H1 (cell line): ENCODE measurements around the gene SAP30L. TPM values are rescaled to one million over a fixed set of nuclear protein-coding genes. Genes with fewer than 3 reads are reported as not detected.

Experiments
- CTCF ChIA-PET: fragments of 300-600 bp; sonication (Branson Sonifier 250); formaldehyde crosslinking; loops from one replicate; lab custom pipeline; 2021; ENCODE audit not compliant: partially characterized antibody; lab: Charles Lee
- POLR2A ChIA-PET: fragments of 300-600 bp; sonication (Branson Sonifier 250); formaldehyde crosslinking; loops from one replicate; lab custom pipeline; 2021; ENCODE audit warnings: inconsistent platforms; ENCODE audit not compliant: partially characterized antibody; lab: Charles Lee
- DNase-seq, 2 experiments: peaks; one replicate each; pipeline versions ENCODE4 v3.0.0 to v3.0.0-alpha.2; 2010 to 2022; ENCODE audit warnings: low spot score in 2 of 2, low read depth in 1 of 2, mixed read lengths in 1 of 2
- FAIRE-seq: peaks from 2 replicates; lab custom pipeline; 2011; peaks lifted over from hg19 to GRCh38; lab: Jason Lieb, UNC
- H2AFZ ChIP-seq: 2 replicates; pipeline ENCODE4 v1.8.1; 2012; ENCODE audit warnings: low read length, inconsistent platforms
- H2AK5ac ChIP-seq: 2 replicates; pipeline ENCODE4 v1.6.1; 2013; ENCODE audit warnings: low read depth, low read length
- H2BK120ac ChIP-seq: replicated peaks from 2 replicates; pipeline ENCODE3; 2013; ENCODE audit warnings: low read depth, low read length, inconsistent platforms
- H2BK12ac ChIP-seq: 2 replicates; pipeline ENCODE4 v1.6.1; 2013; ENCODE audit warnings: low read depth, low read length
- H2BK15ac ChIP-seq: 2 replicates; pipeline ENCODE4 v1.6.1; 2013; ENCODE audit warnings: low read length
- H2BK20ac ChIP-seq: 2 replicates; pipeline ENCODE4 v1.6.1; 2013; ENCODE audit warnings: low read length
- H2BK5ac ChIP-seq: 2 replicates; pipeline ENCODE4 v1.6.1; 2013; ENCODE audit warnings: low read depth, low read length
- H3K14ac ChIP-seq: 2 replicates; pipeline ENCODE4 v1.6.1; 2013; ENCODE audit warnings: inconsistent platforms; ENCODE audit not compliant: insufficient read length
- H3K18ac ChIP-seq: 2 replicates; pipeline ENCODE4 v1.6.1; 2013; ENCODE audit warnings: low read length; ENCODE audit errors: extremely low read depth
- H3K23ac ChIP-seq: 2 replicates; pipeline ENCODE4 v1.6.1; 2013; ENCODE audit warnings: inconsistent platforms; ENCODE audit not compliant: insufficient read length
- H3K23me2 ChIP-seq: 2 replicates; pipeline ENCODE4 v1.6.1; 2013; ENCODE audit warnings: low read depth, low read length
- H3K27ac ChIP-seq: 2 replicates; pipeline ENCODE4 v1.6.1; 2011; ENCODE audit warnings: low read depth, low read length, inconsistent platforms
- H3K27me3 ChIP-seq, 4 experiments: replicated peaks in 1 of 4; 1 replicate in 1 of 4; 2 replicates in 3 of 4; pipeline versions ENCODE4 v1.6.1 to v1.8.1; 2011 to 2013; ENCODE audit warnings: low read length in 3 of 4, mild to moderate bottlenecking in 3 of 4, inconsistent platforms in 2 of 4, mixed read lengths in 2 of 4, moderate library complexity in 1 of 4; ENCODE audit not compliant: control insufficient read depth in 3 of 4, insufficient read depth in 3 of 4; ENCODE audit errors: extremely low read depth in 1 of 4
- H3K36me3 ChIP-seq, 4 experiments: 2 replicates each; pipeline versions ENCODE4 v1.6.1 to v1.8.1; 2011 to 2013; ENCODE audit warnings: mild to moderate bottlenecking in 4 of 4, low read length in 3 of 4, moderate library complexity in 2 of 4, control low read depth in 1 of 4, inconsistent platforms in 1 of 4; ENCODE audit not compliant: insufficient read depth in 4 of 4, control insufficient read depth in 2 of 4
- H3K4ac ChIP-seq: replicated peaks from 2 replicates; pipeline ENCODE3; 2013; ENCODE audit warnings: low read length, low read depth, mixed read lengths, inconsistent platforms; ENCODE audit not compliant: insufficient read length
- H3K4me1 ChIP-seq, 4 experiments: replicated peaks in 1 of 4; 1 replicate in 1 of 4; 2 replicates in 3 of 4; pipeline versions ENCODE4 v1.6.1 to v1.8.1; 2011 to 2013; ENCODE audit warnings: low read length in 3 of 4, inconsistent platforms in 2 of 4, mixed read lengths in 1 of 4; ENCODE audit not compliant: insufficient read depth in 4 of 4, control insufficient read depth in 3 of 4
- H3K4me2 ChIP-seq, 2 experiments: 2 replicates each; pipeline versions ENCODE4 v1.6.1 to v1.8.1; 2011 to 2013; ENCODE audit warnings: low read depth in 2 of 2, low read length in 2 of 2, control low read depth in 1 of 2, inconsistent platforms in 1 of 2, mild to moderate bottlenecking in 1 of 2; ENCODE audit not compliant: insufficient read depth in 1 of 2
- H3K4me3 ChIP-seq, 4 experiments: fragments of 200-600, 300-600 bp in 1 of 4; sonication (generic), shearing (Covaris generic), sonication (Bioruptor Twin) in 1 of 4; 2 replicates each; pipeline versions ENCODE4 v1.5.1 to v1.8.1; 2011 to 2016; ENCODE audit warnings: low read length in 4 of 4, low read depth in 3 of 4, control low read depth in 2 of 4, inconsistent platforms in 2 of 4, mild to moderate bottlenecking in 2 of 4, mixed read lengths in 1 of 4, moderate library complexity in 1 of 4; ENCODE audit not compliant: insufficient read depth in 2 of 4; ENCODE audit errors: extremely low read depth in 1 of 4
- H3K56ac ChIP-seq: replicated peaks from 2 replicates; pipeline ENCODE3; 2013; ENCODE audit warnings: low read depth, mild to moderate bottlenecking, mixed read lengths, low read length, inconsistent platforms; ENCODE audit not compliant: insufficient read length
- H3K79me1 ChIP-seq: 2 replicates; pipeline ENCODE4 v1.6.1; 2013; ENCODE audit warnings: low read depth, low read length, control low read depth
- H3K79me2 ChIP-seq, 2 experiments: 2 replicates each; pipeline versions ENCODE4 v1.6.1 to v1.8.1; 2012 to 2013; ENCODE audit warnings: low read length in 2 of 2, mild to moderate bottlenecking in 2 of 2, inconsistent platforms in 1 of 2; ENCODE audit not compliant: insufficient read depth in 2 of 2, control insufficient read depth in 1 of 2
- H3K9ac ChIP-seq, 4 experiments: replicated peaks in 1 of 4; 1 replicate in 1 of 4; 2 replicates in 3 of 4; pipeline versions ENCODE4 v1.6.1 to v1.8.1; 2011 to 2013; ENCODE audit warnings: low read depth in 3 of 4, low read length in 3 of 4, control low read depth in 2 of 4, mild to moderate bottlenecking in 2 of 4, moderate library complexity in 2 of 4, inconsistent platforms in 1 of 4; ENCODE audit errors: extremely low read depth in 1 of 4
- H3K9me3 ChIP-seq, 2 experiments: 2 replicates each; pipeline versions ENCODE4 v1.6.1 to v1.8.1; 2012 to 2013; ENCODE audit warnings: mild to moderate bottlenecking in 2 of 2, moderate library complexity in 2 of 2, control low read depth in 1 of 2, inconsistent platforms in 1 of 2, low read depth in 1 of 2, low read length in 1 of 2, mixed read lengths in 1 of 2; ENCODE audit not compliant: insufficient read depth in 2 of 2
- H4K20me1 ChIP-seq, 2 experiments: replicated peaks in 1 of 2; 2 replicates each; pipeline versions ENCODE3 to v1.8.1; 2011 to 2013; ENCODE audit warnings: inconsistent platforms in 2 of 2, low read length in 2 of 2, mild to moderate bottlenecking in 1 of 2; ENCODE audit not compliant: insufficient read depth in 2 of 2, control insufficient read depth in 1 of 2
- H4K5ac ChIP-seq: 2 replicates; pipeline ENCODE4 v1.6.1; 2013; ENCODE audit warnings: low read length, low read depth, mixed read lengths, inconsistent platforms; ENCODE audit not compliant: insufficient read length
- H4K8ac ChIP-seq: 2 replicates; pipeline ENCODE4 v1.8.0; 2013; ENCODE audit warnings: mild to moderate bottlenecking, moderate library complexity, low read length, inconsistent platforms; ENCODE audit not compliant: insufficient read depth; ENCODE audit errors: extremely low read depth
- H4K91ac ChIP-seq: replicated peaks from 2 replicates; pipeline ENCODE3; 2013; ENCODE audit warnings: low read length, mixed read lengths, inconsistent platforms; ENCODE audit not compliant: insufficient read length
- TCF12 ChIP-seq: IDR thresholded peaks from 2 replicates; pipeline ENCODE4 v1.6.1; 2011; ENCODE audit warnings: low read depth, mild to moderate bottlenecking, low read length
- WGBS, 2 experiments: shearing (Covaris generic) in 1 of 2; methylation state at CpG; one replicate each; pipeline versions ENCODE4 v1.1.6 to v1.1.7; 2013 to 2015; ENCODE audit warnings: low lambda C conversion rate in 2 of 2, mixed read lengths in 2 of 2, inconsistent platforms in 1 of 2, low coverage in 1 of 2, missing lambda C conversion rate in 1 of 2; ENCODE audit not compliant: insufficient replicate concordance in 2 of 2, insufficient coverage in 1 of 2, insufficient read length in 1 of 2; ENCODE audit errors: extremely low coverage in 1 of 2, missing lambda C conversion rate in 1 of 2; 5-methylcytosine and 5-hydroxymethylcytosine counted together
- polyA plus RNA-seq, 7 experiments: library from polyadenylated mRNA; depleted of rRNA in 3 of 7; stranded (reverse) in 5 of 7; unstranded in 2 of 7; fragments of >200 nt in 5 of 7; fragments of 200-250 nt in 2 of 7; gene quantifications; 1 replicate in 5 of 7; 2 replicates in 1 of 7; 4 replicates in 1 of 7; pipeline versions ENCODE4 v1.2.1 to v1.2.3, GENCODE V29; 2011 to 2013; ENCODE audit warnings: missing spikeins in 2 of 7, mixed read lengths in 2 of 7
- total RNA-seq: library from RNA; stranded (reverse); fragmentation: NEBNext Ultra II Directional; extraction: Animal tissue kit (Norgen Biotek cat#: 25700); gene quantifications from 2 replicates; pipeline ENCODE4 v1.2.1, GENCODE V29; 2021

Gene SAP30L
- total and polyA plus RNA-seq, 2 of the 8 experiments (the other 6 are each of a cell fraction or from before 2014, with no cell fraction given): 12.2 to 31.5 TPM

GRCh38 chr5:154403776-154404387 lies 41.9 kb upstream of the SAP30L start:
- no peak overlapping the region for H3K4me3 ChIP-seq
- no peak overlapping the region for H3K4me2 ChIP-seq
- no peak overlapping the region for H2BK20ac ChIP-seq
- no peaks in the 10 kb centered on the region for H3K36me3 ChIP-seq
- H3K14ac ChIP-seq: no peak overlapping the region
- H3K79me1 ChIP-seq: no peaks in the 10 kb centered on the region; the same call in 1 of the 2 replicates
- WGBS, 2 experiments: 83% methylated on average over 8 of the region's 8 CpGs; no CpG with 5 or more reads in 1 of the 2 experiments
- no peak overlapping the region for H2BK15ac ChIP-seq
- H3K27me3 ChIP-seq: no peaks in the 10 kb centered on the region; a peak in 1 of 7 replicates
- H3K56ac ChIP-seq: no peak overlapping the region
- no peak for DNase-seq
- H4K91ac ChIP-seq: no peak overlapping the region
- H2AK5ac ChIP-seq: no peak overlapping the region
- H4K5ac ChIP-seq: no peak overlapping the region
- no peak overlapping the region for H2BK120ac ChIP-seq
- H3K23me2 ChIP-seq: no peaks in the 10 kb centered on the region
- H3K9ac ChIP-seq: no peak overlapping the region
- H3K4me1 ChIP-seq: no peaks in the 10 kb centered on the region
- no peak overlapping the region for H3K18ac ChIP-seq
- no peak overlapping the region for H3K23ac ChIP-seq
- no peak overlapping the region for H2AFZ ChIP-seq
- no peak overlapping the region for H2BK5ac ChIP-seq
- no peak for TF ChIP-seq TCF12
- no peak for FAIRE-seq
- H4K20me1 ChIP-seq: peaks cover 0 to 2% of the 10 kb centered on the region in 2 experiments
- H2BK12ac ChIP-seq: no peak overlapping the region
- H4K8ac ChIP-seq: no peak overlapping the region
- ChIA-PET POLR2A (no interaction called here), CTCF (interaction anchor here (0.6 to 7.5 kb wide), 43 partner anchors 9 to 1872 kb away, joined by 3 to 61 read pairs (median 5); partner anchors contain the start of gene GALNT10)
- H3K9me3 ChIP-seq: no peaks in the 10 kb centered on the region
- no peak overlapping the region for H3K27ac ChIP-seq
- H3K4ac ChIP-seq: no peak overlapping the region
- no peaks in the 10 kb centered on the region for H3K79me2 ChIP-seq
